K562 (cell line): Measurements from ENCODE around the gene SIRT5. TPM values are rescaled to one million over a fixed set of nuclear protein-coding genes. Genes with fewer than 3 reads are reported as not detected.
A peak's percentile ranks its signal among the peaks of the same experiment; 100 is the strongest.

Experiments used
- ARNT ChIP-seq, 2 experiments: fragments of 450-650 bp; IDR thresholded peaks; 2 replicates each; pipeline ENCODE4 v1.6.1; 2016; ENCODE audit warnings: mild to moderate bottlenecking in 1 of 2
- BRD9 ChIP-seq: fragments of 450-650 bp; IDR thresholded peaks from 2 replicates; pipeline ENCODE4 v1.6.1; 2018; ENCODE audit warnings: low read depth; ENCODE audit not compliant: partially characterized antibody
- CCNT2 ChIP-seq: IDR thresholded peaks from 2 replicates; pipeline ENCODE4 v1.6.1; 2011; ENCODE audit warnings: borderline replicate concordance, low read depth, mild to moderate bottlenecking, moderate library complexity, mixed read lengths, low read length; ENCODE audit not compliant: insufficient read length; ENCODE audit errors: extremely low read depth
- HDAC2 ChIP-seq: fragments of 450-650 bp; IDR thresholded peaks from 2 replicates; pipeline ENCODE4 v1.6.1; 2016; ENCODE audit warnings: mild to moderate bottlenecking
- KLF1 ChIP-seq: fragments of 450-650 bp; IDR thresholded peaks from 2 replicates; pipeline ENCODE4 v1.6.1; 2016; ENCODE audit warnings: missing genetic modification characterization, missing compliant biosample characterization
- MCM2 ChIP-seq: fragments of 450-650 bp; IDR thresholded peaks from 2 replicates; pipeline ENCODE4 v1.6.1; 2017; ENCODE audit warnings: low read depth, mild to moderate bottlenecking
- MXI1 ChIP-seq: IDR thresholded peaks from 2 replicates; pipeline ENCODE4 v1.6.1; 2011; ENCODE audit warnings: low read depth, mild to moderate bottlenecking, improper control_type of control experiment, low read length
- NONO ChIP-seq, 2 experiments: fragments of 200-400 bp in 1 of 2; fragments of 450-650 bp in 1 of 2; formaldehyde crosslinking in 1 of 2; IDR thresholded peaks; 2 replicates each; pipeline ENCODE4 v1.6.1; 2017; ENCODE audit warnings: low read depth in 2 of 2, mild to moderate bottlenecking in 2 of 2, moderate library complexity in 2 of 2, low read length in 1 of 2
- RCOR1 ChIP-seq, 2 experiments: IDR thresholded peaks; 2 replicates each; pipeline ENCODE4 v1.6.1; 2012; ENCODE audit warnings: low read depth in 2 of 2, low read length in 2 of 2, borderline replicate concordance in 1 of 2, improper control_type of control experiment in 1 of 2
- SAFB ChIP-seq: fragments of 200-400 bp; formaldehyde crosslinking; IDR thresholded peaks from 2 replicates; pipeline ENCODE4 v1.6.1; 2017; ENCODE audit warnings: low read depth, low read length, borderline replicate concordance
- SAP30 ChIP-seq: fragments of 200-600 bp; sonication (generic); IDR thresholded peaks from 2 replicates; pipeline ENCODE4 v1.6.1; 2012; ENCODE audit warnings: borderline replicate concordance, low read depth, mild to moderate bottlenecking, moderate library complexity, low read length, control low read depth, inconsistent platforms; ENCODE audit not compliant: insufficient read depth, poor library complexity, severe bottlenecking
- TGIF2 ChIP-seq: sonication (generic); formaldehyde crosslinking; IDR thresholded peaks from 2 replicates; pipeline ENCODE4 v1.8.1; 2022; ENCODE audit warnings: mild to moderate bottlenecking, missing genetic modification reagents, moderate library complexity
- ZFP1 ChIP-seq: fragments of 450-650 bp; formaldehyde crosslinking; IDR thresholded peaks from 2 replicates; pipeline ENCODE4 v1.4.0; 2020; ENCODE audit warnings: mild to moderate bottlenecking, mixed read lengths
- ZNF124 ChIP-seq: sonication (generic); formaldehyde crosslinking; IDR thresholded peaks from 2 replicates; pipeline ENCODE4 v1.8.1; 2022; ENCODE audit warnings: missing genetic modification reagents
- ZNF143 ChIP-seq: sonication (generic); formaldehyde crosslinking; IDR thresholded peaks from 2 replicates; pipeline ENCODE4 v1.9.0; 2022; ENCODE audit warnings: mild to moderate bottlenecking, missing genetic modification reagents
- polyA plus RNA-seq, 8 experiments: library from polyadenylated mRNA; depleted of rRNA in 4 of 8; stranded (reverse) in 5 of 8; unstranded in 3 of 8; fragments of >200 nt; fragmentation: Nextera tagmentation in 2 of 8; fragmentation: Illumina TruSeq in 1 of 8; extraction: Ambion mirVana in 2 of 8; extraction: Trizol in 1 of 8; gene quantifications; 2 replicates each; pipeline versions ENCODE4 v1.2.1 to v1.2.3, GENCODE V29; 2011 to 2014; ENCODE audit warnings: inconsistent platforms in 1 of 8, missing spikeins in 1 of 8
- total RNA-seq, 7 experiments: library from RNA; depleted of rRNA in 6 of 7; stranded (reverse); fragments of >200 nt in 6 of 7; fragmentation: Illumina TruSeq in 2 of 7; extraction: Trizol in 2 of 7; gene quantifications; 2 replicates each; pipeline versions ENCODE4 v1.2.1 to v1.2.3, GENCODE V29; 2011 to 2021; ENCODE audit warnings: low replicate concordance in 1 of 7
- TF ChIP-seq, protein P1 (sequence below): fragments of 250-450 bp; sonication (Bioruptor Pico); IDR thresholded peaks from 2 replicates; pipeline ENCODE4 v1.5.0; 2022; ENCODE audit warnings: mild to moderate bottlenecking
- TF ChIP-seq, protein P2 (sequence below): IDR thresholded peaks from 3 replicates; pipeline ENCODE4 v1.6.1; 2011; ENCODE audit warnings: borderline replicate concordance, mild to moderate bottlenecking, moderate library complexity; ENCODE audit not compliant: insufficient read length; ENCODE audit errors: extremely low read depth

Gene SIRT5
- total and polyA plus RNA-seq, 9 of the 15 experiments (the other 6 are each of a cell fraction or from before 2014, with no cell fraction given): 2.1 to 15.7 (median 11.4) TPM

DNA sequence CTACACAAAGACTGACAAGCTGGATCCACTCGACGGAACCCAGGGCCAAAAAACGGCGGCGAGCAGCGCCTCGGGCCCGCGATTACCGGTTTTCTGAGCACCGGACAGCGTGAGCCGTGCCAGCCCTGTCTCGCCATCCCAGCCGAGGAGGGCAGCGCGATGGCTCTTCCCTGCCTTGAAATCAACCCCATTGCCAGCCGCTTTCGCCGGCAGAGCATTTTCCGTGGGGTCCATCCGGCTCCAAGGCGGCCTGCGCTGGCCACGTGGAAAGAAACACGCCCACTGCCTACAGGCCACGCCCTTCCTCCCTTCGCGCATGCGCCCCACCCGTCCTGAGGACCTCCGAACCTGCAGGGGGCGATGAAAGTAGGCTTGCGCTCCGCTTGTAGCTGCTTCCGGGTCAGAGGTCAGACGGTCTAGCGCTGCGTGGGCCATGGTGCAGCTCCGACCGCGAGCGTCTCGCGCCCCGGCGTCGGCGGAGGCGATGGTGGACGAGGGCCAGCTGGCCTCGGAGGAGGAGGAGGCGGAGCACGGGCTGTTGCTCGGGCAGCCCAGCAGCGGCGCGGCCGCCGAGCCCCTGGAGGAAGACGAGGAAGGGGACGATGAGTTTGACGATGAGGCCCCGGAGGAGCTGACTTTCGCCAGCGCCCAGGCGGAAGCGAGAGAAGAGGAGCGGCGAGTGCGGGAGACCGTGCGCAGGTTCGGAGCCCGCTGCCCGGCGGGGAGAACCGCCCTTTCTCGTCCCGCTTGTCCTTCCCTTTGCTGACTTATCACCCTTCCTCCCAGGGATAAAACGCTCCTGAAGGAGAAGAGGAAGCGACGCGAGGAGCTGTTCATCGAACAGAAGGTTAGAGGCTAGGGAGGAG, 40.8 kb downstream of the SIRT5 start, which contains the start of gene NOL7 (continued):
- TF ChIP-seq ZNF124 (CRISPR knock-in tag) (no peak), ZNF143 (CRISPR knock-in tag) (no peak; the same call in 1 of the 2 replicates), ZFP1 (CRISPR knock-in tag) (peak; percentile 9; the same call in 1 of the 2 replicates), SAFB (peak; percentile 67), HDAC2 (peak; percentile 95), KLF1 (peak; percentile 87), NONO (IDR thresholded peaks at IDR 0.05; ENCODE audit: low read depth in 2 of 2, low read length in 1 of 2) (peak; percentile 41 to 64; a peak in 3 of 4 replicates), CCNT2 (peak; percentile 80), ARNT (IDR thresholded peaks at IDR 0.05) (0 out of 4 replicates have a peak, but pooled peaks of 1 of the 2 experiments have one; percentile 51), TGIF2 (peak; percentile 88; the same call in 1 of the 2 replicates), SAP30 (peak; percentile 99), MCM2 (no peak), MXI1 (peak; percentile 99), BRD9 (no peak), RCOR1 (IDR thresholded peaks at IDR 0.05; ENCODE audit: borderline replicate concordance in 1 of 2, low read depth in 2 of 2, low read length in 2 of 2) (peak in 1 of 2 experiments; percentile 66; a peak in 3 of 4 replicates)
- TF ChIP-seq, protein P1, sequence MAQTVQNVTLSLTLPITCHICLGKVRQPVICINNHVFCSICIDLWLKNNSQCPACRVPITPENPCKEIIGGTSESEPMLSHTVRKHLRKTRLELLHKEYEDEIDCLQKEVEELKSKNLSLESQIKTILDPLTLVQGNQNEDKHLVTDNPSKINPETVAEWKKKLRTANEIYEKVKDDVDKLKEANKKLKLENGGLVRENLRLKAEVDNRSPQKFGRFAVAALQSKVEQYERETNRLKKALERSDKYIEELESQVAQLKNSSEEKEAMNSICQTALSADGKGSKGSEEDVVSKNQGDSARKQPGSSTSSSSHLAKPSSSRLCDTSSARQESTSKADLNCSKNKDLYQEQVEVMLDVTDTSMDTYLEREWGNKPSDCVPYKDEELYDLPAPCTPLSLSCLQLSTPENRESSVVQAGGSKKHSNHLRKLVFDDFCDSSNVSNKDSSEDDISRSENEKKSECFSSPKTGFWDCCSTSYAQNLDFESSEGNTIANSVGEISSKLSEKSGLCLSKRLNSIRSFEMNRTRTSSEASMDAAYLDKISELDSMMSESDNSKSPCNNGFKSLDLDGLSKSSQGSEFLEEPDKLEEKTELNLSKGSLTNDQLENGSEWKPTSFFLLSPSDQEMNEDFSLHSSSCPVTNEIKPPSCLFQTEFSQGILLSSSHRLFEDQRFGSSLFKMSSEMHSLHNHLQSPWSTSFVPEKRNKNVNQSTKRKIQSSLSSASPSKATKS (CRISPR knock-in tag): no peak
- TF ChIP-seq, protein P2, sequence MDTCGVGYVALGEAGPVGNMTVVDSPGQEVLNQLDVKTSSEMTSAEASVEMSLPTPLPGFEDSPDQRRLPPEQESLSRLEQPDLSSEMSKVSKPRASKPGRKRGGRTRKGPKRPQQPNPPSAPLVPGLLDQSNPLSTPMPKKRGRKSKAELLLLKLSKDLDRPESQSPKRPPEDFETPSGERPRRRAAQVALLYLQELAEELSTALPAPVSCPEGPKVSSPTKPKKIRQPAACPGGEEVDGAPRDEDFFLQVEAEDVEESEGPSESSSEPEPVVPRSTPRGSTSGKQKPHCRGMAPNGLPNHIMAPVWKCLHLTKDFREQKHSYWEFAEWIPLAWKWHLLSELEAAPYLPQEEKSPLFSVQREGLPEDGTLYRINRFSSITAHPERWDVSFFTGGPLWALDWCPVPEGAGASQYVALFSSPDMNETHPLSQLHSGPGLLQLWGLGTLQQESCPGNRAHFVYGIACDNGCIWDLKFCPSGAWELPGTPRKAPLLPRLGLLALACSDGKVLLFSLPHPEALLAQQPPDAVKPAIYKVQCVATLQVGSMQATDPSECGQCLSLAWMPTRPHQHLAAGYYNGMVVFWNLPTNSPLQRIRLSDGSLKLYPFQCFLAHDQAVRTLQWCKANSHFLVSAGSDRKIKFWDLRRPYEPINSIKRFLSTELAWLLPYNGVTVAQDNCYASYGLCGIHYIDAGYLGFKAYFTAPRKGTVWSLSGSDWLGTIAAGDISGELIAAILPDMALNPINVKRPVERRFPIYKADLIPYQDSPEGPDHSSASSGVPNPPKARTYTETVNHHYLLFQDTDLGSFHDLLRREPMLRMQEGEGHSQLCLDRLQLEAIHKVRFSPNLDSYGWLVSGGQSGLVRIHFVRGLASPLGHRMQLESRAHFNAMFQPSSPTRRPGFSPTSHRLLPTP: no peak
